SK-N-SH (cell line): Measurements from ENCODE around the gene GHR. TPM values are rescaled to one million over a fixed set of nuclear protein-coding genes. Genes with fewer than 3 reads are reported as not detected.
"Not testable (repeated sequence)": the region's sequence is repeated elsewhere in the genome, so short reads cannot be mapped to it uniquely, and the experiment has no call there.

ENCODE experiments used
- CTCF ChIA-PET: fragments of 300-600, 350-600 bp; formaldehyde crosslinking; extraction: SDS; loops from one replicate; lab custom pipeline; 2021; lab: Yijun Ruan, JAX
- POLR2A ChIA-PET: fragments of 350-600 bp; sonication (Branson Sonifier 250); formaldehyde crosslinking; extraction: SDS; loops from one replicate; lab custom pipeline; 2020; ENCODE audit warnings: antibody characterized with exemption, inconsistent platforms; lab: Yijun Ruan, JAX
- DNase-seq: peaks from one replicate; pipeline ENCODE4 v3.0.0; 2012
- H2AFZ ChIP-seq: fragments of 200-600 bp; sonication (generic); 2 replicates; pipeline ENCODE4 v1.8.1; 2016; ENCODE audit warnings: antibody characterized with exemption, mild to moderate bottlenecking, low read depth
- H3F3A ChIP-seq: fragments of 200-600 bp; sonication (generic); replicated peaks from 2 replicates; pipeline ENCODE3; 2016; ENCODE audit warnings: antibody characterized with exemption, mild to moderate bottlenecking; ENCODE audit not compliant: insufficient read depth
- H3K27ac ChIP-seq, 2 experiments: fragments of 200-500 bp in 1 of 2; fragments of 200-600 bp in 1 of 2; sonication (Bioruptor generic) in 1 of 2; sonication (generic), shearing (Covaris generic) in 1 of 2; 2 replicates each; pipeline versions ENCODE4 v1.5.1 to v1.6.1; 2014 to 2016; ENCODE audit warnings: low read depth in 2 of 2, inconsistent platforms in 1 of 2, low read length in 1 of 2, mild to moderate bottlenecking in 1 of 2, mixed read lengths in 1 of 2
- H3K27me3 ChIP-seq: fragments of 200-600 bp; sonication (generic), shearing (Covaris generic); 2 replicates; pipeline ENCODE4 v1.6.1; 2016; ENCODE audit warnings: mixed run types; ENCODE audit not compliant: insufficient read depth
- H3K36me3 ChIP-seq, 2 experiments: fragments of 200-500 bp in 1 of 2; fragments of 200-600 bp in 1 of 2; sonication (Bioruptor generic) in 1 of 2; sonication (generic) in 1 of 2; replicated peaks in 1 of 2; 2 replicates each; pipeline versions ENCODE3 to v1.5.1; 2014 to 2016; ENCODE audit warnings: low read length in 1 of 2, mild to moderate bottlenecking in 1 of 2; ENCODE audit not compliant: insufficient read depth in 2 of 2, control insufficient read depth in 1 of 2
- H3K4me1 ChIP-seq, 2 experiments: fragments of 200-500 bp in 1 of 2; fragments of 200-600 bp in 1 of 2; sonication (Bioruptor generic) in 1 of 2; sonication (generic), shearing (Covaris generic) in 1 of 2; 2 replicates each; pipeline versions ENCODE4 v1.5.1 to v1.6.1; 2014 to 2016; ENCODE audit warnings: low read depth in 1 of 2, low read length in 1 of 2, mixed run types in 1 of 2; ENCODE audit not compliant: insufficient read depth in 2 of 2, control insufficient read depth in 1 of 2
- H3K4me2 ChIP-seq: fragments of 200-600 bp; sonication (generic), shearing (Covaris generic); 2 replicates; pipeline ENCODE4 v1.6.1; 2017; ENCODE audit warnings: mixed run types
- H3K4me3 ChIP-seq, 2 experiments: fragments of 200-500 bp in 1 of 2; fragments of 200-600 bp in 1 of 2; sonication (Bioruptor generic) in 1 of 2; sonication (generic), shearing (Covaris generic) in 1 of 2; 2 replicates each; pipeline versions ENCODE4 v1.5.1 to v1.8.1; 2014 to 2016; ENCODE audit warnings: low read depth in 2 of 2, inconsistent platforms in 1 of 2, low read length in 1 of 2, mild to moderate bottlenecking in 1 of 2, mixed read lengths in 1 of 2, moderate library complexity in 1 of 2
- H3K79me2 ChIP-seq: fragments of 200-600 bp; sonication (generic); 2 replicates; pipeline ENCODE4 v1.8.1; 2017; ENCODE audit warnings: mild to moderate bottlenecking; ENCODE audit not compliant: insufficient read depth
- H3K9ac ChIP-seq: fragments of 200-600 bp; sonication (generic); 2 replicates; pipeline ENCODE4 v1.6.1; 2017; ENCODE audit warnings: mixed run types
- H3K9me2 ChIP-seq: fragments of 200-600 bp; sonication (generic); 2 replicates; pipeline ENCODE4 v1.6.1; 2017; ENCODE audit warnings: mixed run types
- H3K9me3 ChIP-seq: fragments of 200-600 bp; sonication (generic); 2 replicates; pipeline ENCODE4 v1.6.1; 2017; ENCODE audit warnings: mixed run types, mild to moderate bottlenecking, moderate library complexity
- H4K20me1 ChIP-seq: fragments of 200-600 bp; sonication (generic); 2 replicates; pipeline ENCODE4 v1.6.1; 2017; ENCODE audit warnings: mild to moderate bottlenecking, mixed run types; ENCODE audit not compliant: insufficient read depth
- FOSL2 ChIP-seq: IDR thresholded peaks from 2 replicates; pipeline ENCODE4 v1.4.0; 2012; ENCODE audit warnings: low read depth, mild to moderate bottlenecking, moderate library complexity, borderline replicate concordance
- GATA2 ChIP-seq: sonication (generic); formaldehyde crosslinking; IDR thresholded peaks from 2 replicates; pipeline ENCODE4 v1.5.0; 2020; ENCODE audit warnings: mild to moderate bottlenecking, missing genetic modification reagents
- NRF1 ChIP-seq: IDR thresholded peaks from 2 replicates; pipeline ENCODE4 v1.6.1; 2012; ENCODE audit warnings: low read depth, mild to moderate bottlenecking, low read length
- POLR2AphosphoS5 ChIP-seq: IDR thresholded peaks from 2 replicates; pipeline ENCODE4 v1.6.1; 2012; ENCODE audit warnings: low read depth, low read length
- RAD21 ChIP-seq: IDR thresholded peaks from 2 replicates; pipeline ENCODE4 v1.6.1; 2012; ENCODE audit warnings: mild to moderate bottlenecking, low read length
- TAF1 ChIP-seq: IDR thresholded peaks from 2 replicates; pipeline ENCODE4 v1.6.1; 2012; ENCODE audit warnings: low read depth, mild to moderate bottlenecking, low read length, moderate library complexity, borderline replicate concordance
- ZBTB33 ChIP-seq: IDR thresholded peaks from 2 replicates; pipeline ENCODE4 v1.4.0; 2012; ENCODE audit warnings: low read depth, borderline replicate concordance
- WGBS: methylation state at CpG from one replicate; pipeline ENCODE4 v1.1.6; 2017; ENCODE audit warnings: low lambda C conversion rate; 5-methylcytosine and 5-hydroxymethylcytosine counted together
- polyA plus RNA-seq, 3 experiments: library from polyadenylated mRNA; depleted of rRNA; stranded (reverse); fragments of >200 nt; gene quantifications; 2 replicates each; pipeline ENCODE4 v1.2.3, GENCODE V29; 2012
- TF ChIP-seq, protein P1 (sequence below): IDR thresholded peaks from 2 replicates; pipeline ENCODE4 v1.4.0; 2012; ENCODE audit warnings: low read depth, borderline replicate concordance

GHR gene
- polyA plus RNA-seq, 1 of the 3 experiments (the other 2 are of a cell fraction), result 0.03 TPM

DNA sequence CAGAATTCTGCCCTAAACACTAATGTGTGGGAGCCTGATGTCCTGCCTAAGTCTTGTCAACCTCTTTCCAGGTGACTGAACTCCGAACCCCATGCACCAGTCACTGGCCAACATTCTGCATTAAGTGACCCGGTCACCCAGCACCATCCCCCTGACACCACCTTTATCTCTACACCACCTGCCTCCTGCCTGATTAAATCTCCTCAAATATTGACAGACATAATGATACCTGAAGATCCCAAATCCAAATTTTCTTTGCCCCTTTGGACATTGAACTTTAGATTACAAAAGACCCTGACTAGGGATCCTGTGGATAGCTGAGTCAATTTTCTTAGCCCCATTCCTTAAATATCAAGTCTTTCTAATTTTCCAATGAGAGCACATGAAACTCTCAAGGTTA lies 150.1 kb downstream of the GHR start (continued):
- TF ChIP-seq, protein P1, sequence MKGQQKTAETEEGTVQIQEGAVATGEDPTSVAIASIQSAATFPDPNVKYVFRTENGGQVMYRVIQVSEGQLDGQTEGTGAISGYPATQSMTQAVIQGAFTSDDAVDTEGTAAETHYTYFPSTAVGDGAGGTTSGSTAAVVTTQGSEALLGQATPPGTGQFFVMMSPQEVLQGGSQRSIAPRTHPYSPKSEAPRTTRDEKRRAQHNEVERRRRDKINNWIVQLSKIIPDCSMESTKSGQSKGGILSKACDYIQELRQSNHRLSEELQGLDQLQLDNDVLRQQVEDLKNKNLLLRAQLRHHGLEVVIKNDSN, result no peak
- TF ChIP-seq NRF1 (no peak), TAF1 (no peak), FOSL2 (no peak), ZBTB33 (no peak), POLR2AphosphoS5 (no peak), GATA2 (no peak), RAD21 (no peak)

- H3K79me2 ChIP-seq, H3K4me2 ChIP-seq, H3K4me1 ChIP-seq, H3K9ac ChIP-seq, H4K20me1 ChIP-seq, H3K36me3 ChIP-seq, H2AFZ ChIP-seq, H3K9me2 ChIP-seq, POLR2A ChIA-PET, DNase-seq, H3F3A ChIP-seq, CTCF ChIA-PET, H3K4me3 ChIP-seq, H3K9me3 ChIP-seq, H3K27me3 ChIP-seq, H3K27ac ChIP-seq: not testable (repeated sequence)
- WGBS, result 0% methylated on average over 1 of the region's 1 CpG
Observed at GRCh38 chr5:42575914-42576313, 152.7 kb downstream of the GHR start.

- H3K9me3 ChIP-seq, H3K27ac ChIP-seq, H2AFZ ChIP-seq, H3K9ac ChIP-seq, DNase-seq, H3F3A ChIP-seq, H3K9me2 ChIP-seq, H3K27me3 ChIP-seq, H3K4me2 ChIP-seq, H3K36me3 ChIP-seq, H3K79me2 ChIP-seq, POLR2A ChIA-PET, H4K20me1 ChIP-seq, H3K4me3 ChIP-seq, H3K4me1 ChIP-seq: not testable (repeated sequence)
- WGBS, result 2% methylated on average over 1 of the region's 1 CpG
- CTCF ChIA-PET, result interaction anchor here (1.3 kb wide), 1 partner anchor 155 kb away, joined by 3 read pairs; the partner anchor contains the start of gene GHR
Observed at GRCh38 chr5:42578901-42579300, 155.7 kb downstream of the GHR start.
